Karpas-422 (cell line): ENCODE results near the gene PPP6R2. TPM values are rescaled to one million over a fixed set of nuclear protein-coding genes. Genes with fewer than 3 reads are reported as not detected.

Source experiments
- DNase-seq: peaks from one replicate; pipeline ENCODE4 v3.0.0-alpha.2; 2015
- H2AFZ ChIP-seq: fragments of 200-600 bp; sonication (generic); 2 replicates; pipeline ENCODE4 v1.6.1; 2014; ENCODE audit warnings: antibody characterized with exemption, low read length, mixed read lengths
- H3K27ac ChIP-seq: fragments of 200-600 bp; sonication (generic); 2 replicates; pipeline ENCODE4 v1.5.1; 2014; ENCODE audit warnings: mild to moderate bottlenecking, low read length, moderate library complexity
- H3K27me3 ChIP-seq: fragments of 200-600 bp; sonication (generic); 2 replicates; pipeline ENCODE4 v1.6.1; 2014; ENCODE audit warnings: low read length, mixed read lengths
- H3K36me3 ChIP-seq: fragments of 200-600 bp; sonication (generic); 2 replicates; pipeline ENCODE4 v1.6.1; 2014; ENCODE audit warnings: low read length, mixed read lengths; ENCODE audit not compliant: insufficient read depth
- H3K4me1 ChIP-seq: fragments of 200-600 bp; sonication (generic); 2 replicates; pipeline ENCODE4 v1.6.1; 2014; ENCODE audit warnings: mild to moderate bottlenecking, low read length, mixed read lengths
- H3K4me2 ChIP-seq: fragments of 200-600 bp; sonication (generic); 2 replicates; pipeline ENCODE4 v1.6.1; 2014; ENCODE audit warnings: low read length, low read depth, mild to moderate bottlenecking; ENCODE audit not compliant: poor library complexity, severe bottlenecking
- H3K4me3 ChIP-seq: fragments of 200-600 bp; sonication (generic); 2 replicates; pipeline ENCODE4 v1.5.1; 2014; ENCODE audit warnings: mild to moderate bottlenecking, antibody characterized with exemption, low read length, mixed read lengths
- H3K79me2 ChIP-seq: fragments of 200-600 bp; sonication (generic); 2 replicates; pipeline ENCODE4 v1.6.1; 2014; ENCODE audit warnings: mild to moderate bottlenecking, low read length, mixed read lengths
- H3K9ac ChIP-seq: fragments of 200-600 bp; sonication (generic); 2 replicates; pipeline ENCODE4 v1.6.0; 2014; ENCODE audit warnings: low read length
- H3K9me2 ChIP-seq: fragments of 200-600 bp; sonication (generic), shearing (Covaris generic); replicated peaks from 2 replicates; pipeline ENCODE4 v1.6.0; 2014; ENCODE audit warnings: mild to moderate bottlenecking, low read length, moderate library complexity; ENCODE audit not compliant: insufficient read depth
- H3K9me3 ChIP-seq: fragments of 300-700, 200-600 bp; sonication (generic); 2 replicates; pipeline ENCODE4 v1.6.1; 2014; ENCODE audit warnings: low read length, mixed read lengths
- H4K20me1 ChIP-seq: fragments of 200-600 bp; sonication (generic); 2 replicates; pipeline ENCODE4 v1.6.1; 2014; ENCODE audit warnings: mild to moderate bottlenecking, antibody characterized with exemption, low read length, low read depth; ENCODE audit not compliant: insufficient read depth
- total RNA-seq: library from RNA; depleted of rRNA; stranded (reverse); fragments of >200 nt; shearing (Covaris generic); gene quantifications from 2 replicates; pipeline ENCODE4 v1.2.3, GENCODE V29; 2014; ENCODE audit warnings: low replicate concordance

PPP6R2 gene
- total RNA-seq, 1 experiment from 2014 or later = 32.9 TPM

- no peak overlapping the region for H2AFZ ChIP-seq
- H3K9me3 ChIP-seq = no peaks in the 10 kb centered on the region
- H3K4me2 ChIP-seq = no peak overlapping the region
- no peak overlapping the region for H3K27ac ChIP-seq
- DNase-seq = no peak
- H3K36me3 ChIP-seq = peaks cover 4% of the 10 kb centered on the region; the same call in 1 of the 2 replicates
- H3K4me1 ChIP-seq = no peaks in the 10 kb centered on the region
- no peak overlapping the region for H3K4me3 ChIP-seq
- no peak overlapping the region for H3K9ac ChIP-seq
- H3K27me3 ChIP-seq = no peaks in the 10 kb centered on the region
- H3K79me2 ChIP-seq = no peaks in the 10 kb centered on the region
- H3K9me2 ChIP-seq = no peaks in the 10 kb centered on the region
- H4K20me1 ChIP-seq = 0 out of 2 replicates have a peak, but pooled peaks cover 3% of the 10 kb centered on the region
Measured at GRCh38 chr22:50415426-50415825, 72.3 kb downstream of the PPP6R2 start.

GRCh38 chr22:50416996-50417395 is 73.9 kb downstream of the PPP6R2 start:
- no peak overlapping the region for H3K4me2 ChIP-seq
- no peaks in the 10 kb centered on the region for H3K4me1 ChIP-seq
- H3K9me3 ChIP-seq = no peaks in the 10 kb centered on the region
- no peaks in the 10 kb centered on the region for H3K27me3 ChIP-seq
- no peaks in the 10 kb centered on the region for H3K9me2 ChIP-seq
- no peak overlapping the region for H3K27ac ChIP-seq
- H3K79me2 ChIP-seq = no peaks in the 10 kb centered on the region
- no peak overlapping the region for H2AFZ ChIP-seq
- 0 out of 2 replicates have a peak, but pooled peaks cover 3% of the 10 kb centered on the region for H4K20me1 ChIP-seq
- H3K36me3 ChIP-seq = peaks cover 7% of the 10 kb centered on the region; the same call in 1 of the 2 replicates
- no peak overlapping the region for H3K9ac ChIP-seq
- no peak overlapping the region for H3K4me3 ChIP-seq
- DNase-seq = no peak

GRCh38 chr22:50417411-50418210 is 74.5 kb downstream of the PPP6R2 start:
- H4K20me1 ChIP-seq = 0 out of 2 replicates have a peak, but pooled peaks cover 3% of the 10 kb centered on the region
- DNase-seq = no peak
- H3K4me2 ChIP-seq = no peak overlapping the region
- no peaks in the 10 kb centered on the region for H3K27me3 ChIP-seq
- peaks cover 10% of the 10 kb centered on the region; the same call in 1 of the 2 replicates for H3K36me3 ChIP-seq
- no peak overlapping the region for H3K9ac ChIP-seq
- H3K4me1 ChIP-seq = no peaks in the 10 kb centered on the region
- H3K4me3 ChIP-seq = no peak overlapping the region
- no peaks in the 10 kb centered on the region for H3K9me3 ChIP-seq
- H2AFZ ChIP-seq = no peak overlapping the region
- H3K79me2 ChIP-seq = no peaks in the 10 kb centered on the region
- no peaks in the 10 kb centered on the region for H3K9me2 ChIP-seq
- H3K27ac ChIP-seq = no peak overlapping the region

GRCh38 chr22:50418624-50419023 is 75.5 kb downstream of the PPP6R2 start:
- H3K36me3 ChIP-seq = peaks cover 10% of the 10 kb centered on the region; the same call in 1 of the 2 replicates
- no peaks in the 10 kb centered on the region for H3K79me2 ChIP-seq
- H4K20me1 ChIP-seq = 0 out of 2 replicates have a peak, but pooled peaks cover 2% of the 10 kb centered on the region
- H3K4me3 ChIP-seq = no peak overlapping the region
- no peaks in the 10 kb centered on the region for H3K9me3 ChIP-seq
- H3K9ac ChIP-seq = no peak overlapping the region
- H3K4me1 ChIP-seq = no peaks in the 10 kb centered on the region
- no peaks in the 10 kb centered on the region for H3K9me2 ChIP-seq
- H3K4me2 ChIP-seq = no peak overlapping the region
- no peak overlapping the region for H2AFZ ChIP-seq
- H3K27me3 ChIP-seq = no peaks in the 10 kb centered on the region
- DNase-seq = no peak
- H3K27ac ChIP-seq = no peak overlapping the region

GRCh38 chr22:50419116-50419515 is 76.0 kb downstream of the PPP6R2 start:
- Histone ChIP-seq H3K79me2 (no peaks in the 10 kb centered on the region), H3K4me3 (no peak overlapping the region), H3K27me3 (no peaks in the 10 kb centered on the region), H3K9me2 (no peaks in the 10 kb centered on the region), H3K4me1 (no peaks in the 10 kb centered on the region), H3K36me3 (peaks cover 10% of the 10 kb centered on the region; the same call in 1 of the 2 replicates), H3K4me2 (no peak overlapping the region), H4K20me1 (no peaks in the 10 kb centered on the region), H2AFZ (no peak overlapping the region), H3K9me3 (no peaks in the 10 kb centered on the region), H3K27ac (no peak overlapping the region), H3K9ac (no peak overlapping the region)
- no peak for DNase-seq

GRCh38 chr22:50420015-50420414 is 76.9 kb downstream of the PPP6R2 start:
- no peak for DNase-seq
- Histone ChIP-seq H3K27ac (no peak overlapping the region), H4K20me1 (no peaks in the 10 kb centered on the region), H3K9me3 (no peaks in the 10 kb centered on the region), H3K4me2 (no peak overlapping the region), H3K27me3 (no peaks in the 10 kb centered on the region), H3K4me1 (no peaks in the 10 kb centered on the region), H2AFZ (no peak overlapping the region), H3K9me2 (no peaks in the 10 kb centered on the region), H3K4me3 (no peak overlapping the region), H3K79me2 (no peaks in the 10 kb centered on the region), H3K9ac (no peak overlapping the region), H3K36me3 (peaks cover 12% of the 10 kb centered on the region; the same call in 1 of the 2 replicates)

GRCh38 chr22:50420581-50420980 is 77.5 kb downstream of the PPP6R2 start:
- Histone ChIP-seq H3K79me2 (no peaks in the 10 kb centered on the region), H3K4me3 (no peak overlapping the region), H3K27ac (no peak overlapping the region), H3K9ac (no peak overlapping the region), H4K20me1 (no peaks in the 10 kb centered on the region), H3K4me2 (no peak overlapping the region), H3K9me2 (no peaks in the 10 kb centered on the region), H3K4me1 (no peaks in the 10 kb centered on the region), H3K27me3 (no peaks in the 10 kb centered on the region), H3K36me3 (peaks cover 16% of the 10 kb centered on the region; the same call in 1 of the 2 replicates), H2AFZ (no peak overlapping the region), H3K9me3 (no peaks in the 10 kb centered on the region)
- no peak for DNase-seq

GRCh38 chr22:50422046-50422445 is 78.9 kb downstream of the PPP6R2 start:
- Histone ChIP-seq H3K9ac (no peak overlapping the region), H3K4me3 (no peak overlapping the region), H3K9me3 (no peaks in the 10 kb centered on the region), H2AFZ (no peak overlapping the region), H3K27ac (no peak overlapping the region), H3K4me2 (no peak overlapping the region), H3K9me2 (no peaks in the 10 kb centered on the region), H4K20me1 (no peaks in the 10 kb centered on the region), H3K36me3 (peaks cover 13% of the 10 kb centered on the region; the same call in 1 of the 2 replicates), H3K4me1 (no peaks in the 10 kb centered on the region), H3K27me3 (no peaks in the 10 kb centered on the region), H3K79me2 (no peaks in the 10 kb centered on the region)
- no peak for DNase-seq
